8988T (cell line): ENCODE data around the gene RHBDF1.
"Not testable (repeated sequence)": the region's sequence is repeated elsewhere in the genome, so short reads cannot be mapped to it uniquely, and the experiment has no call there.

Experiments used
- DNase-seq: peaks from one replicate; pipeline ENCODE4 v3.0.0; 2011

RHBDF1 gene

DNA sequence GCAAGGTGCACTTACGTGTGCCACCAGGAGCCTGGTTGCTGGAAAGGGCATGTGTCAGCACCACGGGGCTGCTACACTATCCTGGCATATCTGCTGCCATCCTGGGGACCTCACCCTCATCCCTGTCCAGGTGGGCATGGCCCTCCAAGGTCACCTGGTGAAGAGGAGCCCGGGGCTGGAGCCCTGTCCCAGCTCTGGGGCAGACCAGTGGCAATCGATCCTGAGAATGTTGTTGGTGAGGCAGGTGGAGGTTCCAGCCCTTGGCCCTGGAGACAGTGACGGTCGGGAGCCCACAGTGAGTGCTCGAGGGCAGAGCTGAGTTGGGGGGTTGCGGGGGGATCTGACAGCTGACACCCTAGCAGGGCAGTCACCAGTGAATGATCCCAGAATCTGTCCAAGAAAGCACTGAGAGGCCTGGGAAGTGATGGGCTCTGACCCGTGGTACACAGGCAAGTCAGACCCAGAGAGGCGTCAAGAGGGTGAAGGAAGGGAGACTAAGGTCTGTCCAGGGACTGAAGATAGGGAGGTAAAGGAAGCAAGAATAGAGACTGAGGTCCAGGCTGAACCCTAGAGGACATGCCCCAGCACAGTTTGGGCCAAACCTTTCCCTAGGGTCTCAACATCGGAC is 36.6 kb downstream of the RHBDF1 start:
- no peak for DNase-seq

DNA sequence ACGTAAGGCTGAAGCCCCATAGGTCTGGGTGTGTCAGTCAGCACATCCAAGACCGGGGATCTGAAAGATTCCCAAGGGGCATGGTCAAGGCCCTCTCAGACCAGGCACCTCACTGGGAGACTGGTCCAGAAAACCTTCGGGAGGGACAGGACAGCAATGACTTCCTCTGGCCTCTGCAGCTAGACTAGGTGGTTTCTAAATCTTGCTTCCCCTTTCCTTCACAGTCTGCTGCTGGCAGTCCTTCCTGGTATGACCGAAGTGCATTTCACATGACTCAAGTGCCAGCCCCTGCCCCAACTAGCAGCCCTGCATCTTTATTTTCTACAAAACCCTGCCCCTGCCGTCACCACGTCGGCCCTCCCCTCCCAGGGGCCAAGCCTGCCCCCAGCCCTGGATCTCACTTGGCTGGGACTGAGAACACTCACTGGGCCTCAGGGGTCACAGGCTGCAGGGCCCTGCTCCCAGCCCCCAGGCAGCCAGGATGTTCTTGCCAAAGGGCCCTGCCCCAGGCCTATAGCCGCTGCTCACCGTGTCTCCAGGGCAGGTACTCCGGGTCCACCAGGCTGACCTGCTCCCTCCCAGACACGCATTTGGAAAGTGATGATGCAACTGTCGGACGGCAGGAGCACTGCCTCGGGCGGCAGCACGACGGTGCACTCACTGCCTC is 37.3 kb downstream of the RHBDF1 start:
- no peak for DNase-seq

DNA sequence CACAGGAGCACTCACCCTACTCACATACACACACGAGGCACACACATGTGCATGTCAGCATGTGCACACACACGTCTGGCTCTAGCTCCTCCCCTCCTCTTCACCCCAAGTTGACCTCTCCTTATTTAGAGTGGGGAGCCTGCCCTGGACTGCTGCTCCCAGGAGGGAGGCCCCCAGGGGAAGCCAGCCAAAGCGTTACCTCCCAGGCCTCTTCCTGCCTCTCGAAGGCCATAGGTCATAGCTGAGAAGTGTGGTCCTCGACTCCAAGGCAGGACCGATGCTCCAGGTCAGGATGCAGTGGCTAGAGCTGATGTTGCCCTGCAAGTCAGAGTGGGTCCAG is 37.8 kb downstream of the RHBDF1 start:
- DNase-seq = no peak

DNA sequence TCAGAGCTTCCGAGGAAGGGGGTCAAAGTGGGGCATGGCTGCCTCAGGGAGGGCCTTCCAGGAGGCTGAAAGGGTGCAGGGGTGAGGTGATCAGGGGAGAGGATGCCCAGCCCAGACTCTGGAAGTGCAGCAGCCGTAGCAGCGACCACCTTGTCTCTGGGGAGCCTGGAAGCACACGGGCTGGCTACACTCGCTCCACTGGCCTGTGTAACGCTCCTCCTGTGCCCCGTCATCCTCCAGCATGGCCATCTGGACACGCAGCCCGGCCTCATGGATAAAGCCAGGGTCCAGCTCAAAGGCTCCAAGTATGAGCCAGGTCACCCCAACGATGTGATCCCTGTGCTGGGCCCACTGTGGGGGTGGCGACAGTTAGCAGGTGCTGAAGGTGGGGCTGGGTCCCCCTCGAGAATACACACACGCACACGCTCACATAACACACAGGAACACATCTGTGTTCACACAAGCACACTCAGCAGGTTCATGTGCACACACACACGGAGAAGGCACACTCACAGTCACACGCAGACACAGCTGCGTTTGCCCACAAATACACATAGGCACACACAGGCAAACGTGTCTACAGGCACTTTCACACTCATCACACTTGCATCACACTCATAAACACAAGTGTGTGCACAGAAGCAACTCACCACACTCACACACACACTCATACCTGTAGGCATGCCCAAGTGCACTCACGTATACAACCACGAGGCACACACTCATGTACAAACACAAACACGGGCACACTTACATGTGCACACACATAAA is 38.4 kb downstream of the RHBDF1 start:
- no peak for DNase-seq

DNA sequence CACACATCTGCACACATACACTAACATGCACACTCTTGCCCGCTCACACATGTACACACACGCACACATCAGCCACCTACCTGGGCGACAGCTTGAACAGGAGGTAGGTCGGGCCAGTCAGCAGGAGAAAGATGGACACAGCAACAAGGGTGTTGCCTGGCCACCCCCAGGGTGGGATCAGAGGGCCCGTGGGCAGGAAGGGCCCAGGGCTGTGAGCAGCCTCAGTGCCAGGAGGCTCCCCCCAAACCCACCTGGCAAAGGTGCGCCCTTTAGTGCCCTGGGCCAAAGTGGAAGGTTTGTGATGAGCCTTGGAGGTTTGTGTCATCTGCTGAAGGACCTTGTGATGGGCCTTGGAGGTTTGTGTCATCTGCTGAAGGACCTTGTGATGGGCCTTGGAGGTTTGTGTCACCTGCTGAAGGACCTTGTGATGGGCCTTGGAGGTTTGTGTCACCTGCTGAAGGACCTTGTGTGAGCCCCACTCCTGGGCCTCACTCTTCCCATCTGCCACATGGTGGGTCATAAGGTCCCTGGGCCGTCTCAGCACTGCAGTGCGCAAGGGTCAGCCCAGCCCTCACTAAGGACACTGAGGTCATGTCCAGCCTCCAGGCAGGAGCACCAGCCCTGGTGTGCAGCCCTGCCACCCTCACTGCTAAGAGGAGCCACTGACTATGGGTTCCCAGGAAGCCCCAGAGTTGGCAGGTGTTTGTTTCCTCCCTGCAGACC is 39.1 kb downstream of the RHBDF1 start:
- not testable (repeated sequence) for DNase-seq

DNA sequence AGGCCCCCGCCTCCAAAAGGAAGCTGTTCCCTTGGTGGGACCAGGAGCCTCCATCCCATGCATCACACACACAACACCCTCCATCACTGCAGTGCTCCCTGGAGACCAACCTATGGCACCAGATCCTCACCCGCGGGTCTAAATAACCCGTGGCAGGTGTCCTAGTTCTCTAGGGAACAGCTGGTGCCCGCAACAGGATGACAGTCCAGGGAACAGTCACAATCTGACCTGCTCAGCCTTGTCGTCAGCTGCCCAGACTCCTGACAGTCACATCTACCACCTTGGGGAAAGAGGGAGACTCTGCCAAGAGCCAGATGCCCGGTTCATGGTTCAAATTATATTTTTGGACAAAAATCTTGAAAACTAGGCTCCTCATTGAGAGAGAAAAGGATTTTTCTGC is 41.8 kb downstream of the RHBDF1 start:
- not testable (repeated sequence) for DNase-seq

DNA sequence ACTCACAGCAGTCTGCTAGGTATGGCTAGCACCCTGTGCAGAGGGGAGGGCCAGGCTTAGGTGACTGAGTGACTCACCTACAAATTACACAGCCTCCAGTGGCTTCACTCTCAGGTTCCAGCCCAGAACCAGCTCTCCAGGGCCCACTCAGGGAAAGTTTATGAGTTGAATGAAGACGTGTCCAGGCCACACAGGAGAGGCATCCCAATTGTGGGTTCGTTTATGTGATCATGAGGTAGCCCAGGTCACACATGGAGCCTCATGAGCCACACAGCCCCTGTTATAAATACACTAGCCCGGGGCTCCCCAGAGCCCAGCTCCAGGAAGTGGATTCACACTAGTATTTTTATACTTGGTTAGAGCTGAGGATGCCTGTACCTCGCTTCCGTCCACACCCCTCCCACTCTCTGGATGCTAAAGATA is 46.5 kb downstream of the RHBDF1 start:
- not testable (repeated sequence) for DNase-seq

DNA sequence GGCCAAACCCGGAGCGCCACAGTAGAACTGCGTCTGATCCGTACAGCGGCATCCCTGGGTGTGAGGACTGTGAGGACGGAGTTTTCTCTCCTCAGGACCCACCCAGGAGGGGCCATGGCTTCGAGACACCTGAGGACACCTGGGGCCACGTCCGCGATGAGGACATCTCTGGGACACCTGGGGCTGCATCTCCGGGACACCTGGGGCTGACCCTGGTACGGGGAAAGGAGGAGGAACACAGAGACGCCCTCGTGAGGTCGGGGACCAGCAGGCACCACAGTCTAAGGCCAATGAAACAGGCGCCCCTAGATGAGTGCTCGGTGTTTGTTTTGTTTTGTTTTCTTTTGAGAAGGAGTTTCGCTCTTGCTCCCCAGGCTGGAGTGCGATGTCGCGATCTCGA is 48.3 kb downstream of the RHBDF1 start:
- not testable (repeated sequence) for DNase-seq

DNA sequence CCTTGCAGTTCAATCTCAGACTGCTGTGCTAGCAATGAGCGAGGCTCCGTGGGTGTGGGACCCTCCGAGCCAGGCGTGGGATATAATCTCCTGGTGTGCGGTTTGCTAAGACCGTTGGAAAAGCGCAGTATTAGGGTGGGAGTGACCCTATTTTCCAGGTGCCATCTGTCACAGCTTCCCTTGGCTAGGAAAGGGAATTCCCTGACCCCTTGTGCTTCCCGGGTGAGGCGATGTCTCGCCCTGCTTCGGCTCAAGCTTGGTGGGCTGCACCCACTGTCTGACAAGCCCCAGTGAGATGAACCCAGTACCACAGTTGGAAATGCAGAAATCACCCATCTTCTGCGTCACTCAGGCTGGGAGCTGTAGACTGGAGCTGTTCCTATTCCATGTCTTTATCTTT is 51.5 kb downstream of the RHBDF1 start:
- DNase-seq = not testable (repeated sequence)

DNA sequence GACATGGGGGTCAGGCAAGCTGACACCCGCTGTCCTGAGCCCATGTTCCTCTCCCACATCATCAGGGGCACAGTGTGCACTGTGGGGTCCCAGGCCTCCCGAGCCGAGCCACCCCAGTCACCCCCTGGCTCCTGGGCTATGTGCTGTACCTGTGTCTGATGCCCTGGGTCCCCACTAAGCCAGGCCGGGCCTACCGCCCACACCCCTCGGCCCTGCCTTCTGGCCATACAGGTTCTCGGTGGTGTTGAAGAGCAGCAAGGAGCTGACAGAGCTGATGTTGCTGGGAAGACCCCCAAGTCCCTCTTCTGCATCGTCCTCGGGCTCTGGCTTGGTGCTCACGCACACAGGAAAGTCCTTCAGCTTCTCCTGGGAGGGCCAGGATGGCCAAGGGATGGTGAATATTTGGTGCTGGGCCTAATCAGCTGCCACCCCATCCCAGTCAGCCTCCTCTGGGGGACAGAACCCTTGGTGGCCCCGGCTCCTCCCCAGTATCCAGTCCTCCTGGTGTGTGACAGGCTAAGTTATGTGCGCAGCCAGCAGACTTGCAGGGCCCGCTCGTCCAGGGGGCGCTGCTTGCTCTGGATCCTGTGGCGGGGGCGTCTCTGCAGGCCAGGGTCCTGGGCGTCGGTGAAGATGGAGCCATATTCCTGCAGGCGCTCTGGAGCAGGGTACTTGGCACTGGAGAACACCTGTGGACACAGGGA is 55.2 kb downstream of the RHBDF1 start:
- DNase-seq = not testable (repeated sequence)

DNA sequence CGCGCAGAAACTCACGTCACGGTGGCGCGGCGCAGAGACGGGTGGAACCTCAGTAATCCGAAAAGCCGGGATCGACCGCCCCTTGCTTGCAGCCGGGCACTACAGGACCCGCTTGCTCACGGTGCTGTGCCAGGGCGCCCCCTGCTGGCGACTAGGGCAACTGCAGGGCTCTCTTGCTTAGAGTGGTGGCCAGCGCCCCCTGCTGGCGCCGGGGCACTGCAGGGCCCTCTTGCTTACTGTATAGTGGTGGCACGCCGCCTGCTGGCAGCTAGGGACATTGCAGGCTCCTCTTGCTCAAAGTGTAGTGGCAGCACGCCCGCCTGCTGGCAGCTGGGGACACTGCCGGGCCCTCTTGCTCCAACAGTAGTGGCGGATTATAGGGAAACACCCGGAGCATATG is 61.7 kb downstream of the RHBDF1 start:
- DNase-seq = not testable (repeated sequence)

DNA sequence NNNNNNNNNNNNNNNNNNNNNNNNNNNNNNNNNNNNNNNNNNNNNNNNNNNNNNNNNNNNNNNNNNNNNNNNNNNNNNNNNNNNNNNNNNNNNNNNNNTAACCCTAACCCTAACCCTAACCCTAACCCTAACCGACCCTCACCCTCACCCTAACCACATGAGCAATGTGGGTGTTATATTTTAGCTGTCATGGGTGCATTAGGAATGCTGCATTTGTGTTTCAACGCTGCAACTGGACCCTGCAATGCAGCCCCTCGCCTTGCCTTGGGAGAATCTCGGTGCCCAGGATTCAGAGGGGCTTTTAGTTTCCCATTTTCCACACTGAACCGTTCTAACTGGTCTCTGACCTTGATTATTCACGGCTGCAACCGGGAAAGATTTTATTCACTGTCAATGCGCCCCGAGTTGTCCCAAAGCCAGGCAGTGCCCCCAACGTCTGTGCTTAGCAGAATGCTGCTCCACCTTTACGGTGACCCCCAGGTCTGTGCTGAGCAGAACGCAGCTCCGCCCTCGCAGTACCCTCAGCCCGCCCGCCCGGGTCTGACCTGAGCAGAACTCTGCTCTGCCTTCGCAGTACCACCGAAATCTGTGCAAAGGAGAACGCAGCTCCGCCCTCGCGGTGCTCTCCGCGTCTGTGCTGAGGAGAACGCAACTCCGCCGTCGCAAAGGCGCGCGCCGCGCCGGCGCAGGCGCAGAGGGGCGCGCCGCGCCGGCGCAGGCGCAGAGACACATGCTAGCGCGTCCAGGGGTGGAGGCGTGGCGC is 62.3 kb downstream of the RHBDF1 start:
- DNase-seq = no peak
